Measurements from ENCODE around the gene IRF9. TPM values are rescaled to one million over a fixed set of nuclear protein-coding genes. Genes with fewer than 3 reads are reported as not detected.
A peak's percentile ranks its signal among the peaks of the same experiment; 100 is the strongest.

IRF9 gene
- total and polyA plus RNA-seq, 5 experiments from 2014 or later, result 46.6 to 116 (median 68.6) TPM

- ATAC-seq (no peak), DNase-seq (no peak)
- H3K4me3 Mint-ChIP-seq, result no peak overlapping the region
- H3K27me3 Mint-ChIP-seq, result no peaks in the 10 kb centered on the region
- POLR2A ChIA-PET, result interaction anchor here (0.7 to 1.3 kb wide), 2 partner anchors 14 to 38 kb away, joined by 3 to 5 read pairs; partner anchors contain the start of gene PSME1
- peaks cover 7 to 18% (median 15%) of the 10 kb centered on the region in 4 donors for H3K4me1 Mint-ChIP-seq
- no peaks in the 10 kb centered on the region for H3K9me3 Mint-ChIP-seq
- H3K36me3 Mint-ChIP-seq, result peaks cover 5 to 76% (median 23%) of the 10 kb centered on the region in 3 donors
- H3K27ac Mint-ChIP-seq, result peak overlapping the region in 4 of 10 donors; percentile 19 to 58 (median 32)
Measured at GRCh38 chr14:24122416-24122815, 38.6 kb upstream of the IRF9 start.

- Mint-ChIP-seq H3K4me3 (no peak overlapping the region), H3K27me3 (no peaks in the 10 kb centered on the region), H3K9me3 (no peaks in the 10 kb centered on the region), H3K27ac (peak overlapping the region in 3 of 10 donors; percentile 19 to 61 (median 40)), H3K36me3 (peaks cover 5 to 72% (median 21%) of the 10 kb centered on the region in 3 donors), H3K4me1 (peaks cover 5 to 16% (median 10%) of the 10 kb centered on the region in 4 donors)
- no peak for ATAC-seq
- POLR2A ChIA-PET, result interaction anchor here (1.3 kb wide), 1 partner anchor 14 kb away, joined by 5 read pairs; the partner anchor contains the start of gene PSME1
- no peak for DNase-seq
Measured at GRCh38 chr14:24122898-24123297, 38.2 kb upstream of the IRF9 start.

- POLR2A ChIA-PET, result no interaction called here
- H3K27me3 Mint-ChIP-seq, result no peaks in the 10 kb centered on the region
- H3K4me3 Mint-ChIP-seq, result no peak overlapping the region
- H3K36me3 Mint-ChIP-seq, result peaks cover under 1 to 63% (median 19%) of the 10 kb centered on the region in 3 donors
- no peaks in the 10 kb centered on the region for H3K9me3 Mint-ChIP-seq
- H3K4me1 Mint-ChIP-seq, result peaks cover 2 to 15% (median 3%) of the 10 kb centered on the region in 4 donors
- DNase-seq (no peak), ATAC-seq (no peak)
- peak overlapping the region in 4 of 10 donors; percentile 19 to 71 (median 44) for H3K27ac Mint-ChIP-seq
Measured at GRCh38 chr14:24123424-24124417, 37.3 kb upstream of the IRF9 start.

- ATAC-seq (no peak), DNase-seq (no peak)
- no peaks in the 10 kb centered on the region for H3K27me3 Mint-ChIP-seq
- peaks cover 4 to 24% (median 7%) of the 10 kb centered on the region in 4 donors for H3K4me1 Mint-ChIP-seq
- H3K9me3 Mint-ChIP-seq, result no peaks in the 10 kb centered on the region
- no peak overlapping the region for H3K4me3 Mint-ChIP-seq
- H3K36me3 Mint-ChIP-seq, result peaks cover 0 to 35% (median 1%) of the 10 kb centered on the region in 3 donors
- H3K27ac Mint-ChIP-seq, result no peak overlapping the region
- POLR2A ChIA-PET, result interaction anchor here (0.7 to 1.7 kb wide), 3 partner anchors 9 to 316 kb away, joined by 4 to 23 read pairs (median 4); partner anchors contain the start of genes DCAF11, NRL and PSME1
Measured at GRCh38 chr14:24126939-24127338, 34.1 kb upstream of the IRF9 start.

GRCh38 chr14:24127673-24128072, 33.4 kb upstream of the IRF9 start:
- POLR2A ChIA-PET, result interaction anchor here (1.5 to 1.7 kb wide), 2 partner anchors 8 to 13 kb away, joined by 4 to 23 read pairs; partner anchors contain the start of genes DCAF11, NRL and PSME1
- Mint-ChIP-seq H3K4me3 (no peak overlapping the region), H3K27ac (peak overlapping the region in 4 of 10 donors; percentile 12 to 62 (median 38)), H3K4me1 (peaks cover 11 to 31% (median 13%) of the 10 kb centered on the region in 4 donors), H3K9me3 (no peaks in the 10 kb centered on the region), H3K36me3 (peaks cover 0 to 27% (median 1%) of the 10 kb centered on the region in 3 donors), H3K27me3 (no peaks in the 10 kb centered on the region)
- ATAC-seq, result no peak
- no peak for DNase-seq

GRCh38 chr14:24129410-24129998, 31.6 kb upstream of the IRF9 start:
- no peaks in the 10 kb centered on the region for H3K9me3 Mint-ChIP-seq
- DNase-seq (peak in 1 of 10 donors; percentile 27), ATAC-seq (no peak)
- H3K36me3 Mint-ChIP-seq, result peaks cover 0 to 9% (median 0%) of the 10 kb centered on the region in 3 donors
- H3K4me1 Mint-ChIP-seq, result peaks cover 13 to 27% (median 21%) of the 10 kb centered on the region in 4 donors
- H3K4me3 Mint-ChIP-seq, result no peak overlapping the region
- POLR2A ChIA-PET, result interaction anchor here (0.7 to 1.4 kb wide), 4 partner anchors 10 to 83 kb away, joined by 3 to 6 read pairs (median 3); no protein-coding TSS in a partner anchor
- no peak overlapping the region for H3K27ac Mint-ChIP-seq
- H3K27me3 Mint-ChIP-seq, result no peaks in the 10 kb centered on the region

- Mint-ChIP-seq H3K27ac (peak within 1 kb of the TSS in 8 of 10 donors; percentile 43 to 84 (median 64)), H3K9me3 (no peaks in the 10 kb centered on the region), H3K4me3 (peak within 1 kb of the TSS in 3 of 10 donors; percentile 45 to 63 (median 53)), H3K4me1 (peaks cover 17 to 31% (median 25%) of the 10 kb centered on the region in 4 donors), H3K27me3 (no peaks in the 10 kb centered on the region), H3K36me3 (peaks cover 0 to 5% (median 0%) of the 10 kb centered on the region in 3 donors)
- no peak for ATAC-seq
- POLR2A ChIA-PET, result interaction anchor here (1.0 to 9.5 kb wide), 2 partner anchors 11 to 14 kb away, joined by 3 to 177 read pairs; partner anchors contain the start of genes DCAF11 and NRL
- DNase-seq, result no peak
Measured at GRCh38 chr14:24130380-24130716, 30.7 kb upstream of the IRF9 start, which contains the start of gene FITM1. TSS of gene FITM1 (plus strand) at chr14:24130659. CDS start at chr14:24131564, 905 bp downstream.

GRCh38 chr14:24130717-24131548, 30.1 kb upstream of the IRF9 start:
- peaks cover 0 to 2% (median 0%) of the 10 kb centered on the region in 3 donors for H3K36me3 Mint-ChIP-seq
- DNase-seq, result no peak
- ATAC-seq, result no peak
- peak overlapping the region in 8 of 10 donors; percentile 43 to 84 (median 64) for H3K27ac Mint-ChIP-seq
- H3K4me1 Mint-ChIP-seq, result peaks cover 19 to 34% (median 29%) of the 10 kb centered on the region in 4 donors
- H3K4me3 Mint-ChIP-seq, result peak overlapping the region in 3 of 10 donors; percentile 45 to 63 (median 53)
- H3K9me3 Mint-ChIP-seq, result no peaks in the 10 kb centered on the region
- POLR2A ChIA-PET, result interaction anchor here (1.3 to 9.5 kb wide), 2 partner anchors 14 to 21 kb away, joined by 4 to 177 read pairs; partner anchors contain the start of genes DCAF11 and NRL
- H3K27me3 Mint-ChIP-seq, result no peaks in the 10 kb centered on the region

- H3K36me3 Mint-ChIP-seq, result peaks cover 0 to 2% (median 0%) of the 10 kb centered on the region in 3 donors
- no peak for ATAC-seq
- POLR2A ChIA-PET, result interaction anchor here (1.1 to 9.5 kb wide), 5 partner anchors 10 to 25 kb away, joined by 3 to 177 read pairs (median 7); partner anchors contain the start of genes DCAF11, EMC9, NRL and PSME2
Measured at GRCh38 chr14:24131549-24131966, 29.5 kb upstream of the IRF9 start.

GRCh38 chr14:24132061-24132685, 28.9 kb upstream of the IRF9 start:
- peak overlapping the region; percentile 21 to 85 (median 71) for H3K4me3 Mint-ChIP-seq
- DNase-seq, result peak in 5 of 10 donors; percentile 32 to 47 (median 37)
- ATAC-seq, result peak; percentile 10 to 16

More at GRCh38 chr14:24131549-24131966, 29.5 kb upstream of the IRF9 start:
- Mint-ChIP-seq H3K4me3 (peak overlapping the region in 3 of 10 donors; percentile 39 to 85 (median 73)), H3K27ac (peak overlapping the region in 7 of 10 donors; percentile 68 to 96 (median 93)), H3K9me3 (no peaks in the 10 kb centered on the region), H3K27me3 (no peaks in the 10 kb centered on the region), H3K4me1 (peaks cover 19 to 36% (median 31%) of the 10 kb centered on the region in 4 donors)
- DNase-seq, result peak in 1 of 10 donors; percentile 27

More at GRCh38 chr14:24132061-24132685, 28.9 kb upstream of the IRF9 start:
- POLR2A ChIA-PET, result interaction anchor here (1.1 to 9.5 kb wide), 5 partner anchors 9 to 24 kb away, joined by 3 to 177 read pairs (median 7); partner anchors contain the start of genes DCAF11, EMC9, NRL and PSME2
- H3K27ac Mint-ChIP-seq, result peak overlapping the region; percentile 74 to 96 (median 93)
- H3K9me3 Mint-ChIP-seq, result no peaks in the 10 kb centered on the region
- peaks cover 24 to 42% (median 37%) of the 10 kb centered on the region in 4 donors for H3K4me1 Mint-ChIP-seq
- H3K36me3 Mint-ChIP-seq, result peaks cover 0 to 3% (median 0%) of the 10 kb centered on the region in 3 donors
- H3K27me3 Mint-ChIP-seq, result no peaks in the 10 kb centered on the region
